HepG2 (cell line): ENCODE measurements around the gene SEMA3F. TPM values are rescaled to one million over a fixed set of nuclear protein-coding genes. Genes with fewer than 3 reads are reported as not detected.

Source experiments
- ARID5B ChIP-seq: IDR thresholded peaks from 2 replicates; pipeline ENCODE4 v1.4.0; 2020; ENCODE audit warnings: mild to moderate bottlenecking, missing genetic modification reagents
- CCAR2 ChIP-seq: fragments of 200-400 bp; formaldehyde crosslinking; optimal IDR thresholded peaks from 2 replicates; pipeline ENCODE3; 2018; ENCODE audit warnings: low read depth, mild to moderate bottlenecking, low read length, moderate library complexity
- DBP ChIP-seq: sonication (generic); formaldehyde crosslinking; IDR thresholded peaks from 2 replicates; pipeline ENCODE4 v1.4.0; 2020; ENCODE audit warnings: missing genetic modification reagents; ENCODE audit errors: not compliant biosample characterization
- HNRNPLL ChIP-seq: fragments of 200-400 bp; formaldehyde crosslinking; IDR thresholded peaks from 2 replicates; pipeline ENCODE4 v1.6.1; 2017; ENCODE audit warnings: mild to moderate bottlenecking, low read depth, low read length; ENCODE audit not compliant: poor library complexity, severe bottlenecking
- JUND ChIP-seq: sonication (generic); formaldehyde crosslinking; IDR thresholded peaks from 2 replicates; pipeline ENCODE4 v1.8.0; 2022; ENCODE audit warnings: mild to moderate bottlenecking, missing genetic modification reagents
- KLF13 ChIP-seq: sonication (generic); formaldehyde crosslinking; IDR thresholded peaks from 2 replicates; pipeline ENCODE4 v1.4.0; 2020; ENCODE audit warnings: mild to moderate bottlenecking, missing genetic modification reagents
- KLF6 ChIP-seq: IDR thresholded peaks from 2 replicates; pipeline ENCODE4 v1.8.0; 2016; ENCODE audit warnings: missing biosample characterization, missing genetic modification reagents
- MTA3 ChIP-seq: sonication (generic); formaldehyde crosslinking; IDR thresholded peaks from 2 replicates; pipeline ENCODE4 v1.4.0; 2020; ENCODE audit warnings: missing genetic modification reagents
- MYNN ChIP-seq: sonication (generic); formaldehyde crosslinking; IDR thresholded peaks from 2 replicates; pipeline ENCODE4 v1.4.0; 2020; ENCODE audit warnings: mild to moderate bottlenecking, low read depth, missing genetic modification reagents
- NFE2L2 ChIP-seq: fragments of 150-350 bp; IDR thresholded peaks from 2 replicates; pipeline ENCODE4 v1.6.1; 2014; ENCODE audit warnings: low read length
- REST ChIP-seq, 2 experiments: IDR thresholded peaks; 2 replicates each; pipeline ENCODE4 v1.6.1; 2011 to 2012; ENCODE audit warnings: low read length in 2 of 2, borderline replicate concordance in 1 of 2, low read depth in 1 of 2, mild to moderate bottlenecking in 1 of 2, moderate library complexity in 1 of 2
- RFXAP ChIP-seq: sonication (generic); formaldehyde crosslinking; IDR thresholded peaks from 2 replicates; pipeline ENCODE4 v1.4.0; 2020; ENCODE audit warnings: missing genetic modification reagents, borderline replicate concordance
- SP1 ChIP-seq, 2 experiments: fragments of 450-650 bp in 1 of 2; sonication (generic) in 1 of 2; formaldehyde crosslinking in 1 of 2; IDR thresholded peaks; 2 replicates each; pipeline versions ENCODE4 v1.4.0 to v1.6.1; 2016 to 2020; ENCODE audit warnings: missing genetic modification reagents in 1 of 2
- SSRP1 ChIP-seq: IDR thresholded peaks from 2 replicates; pipeline ENCODE4 v1.6.1; 2016; ENCODE audit warnings: control low read depth
- TRIM22 ChIP-seq: fragments of 450-650 bp; IDR thresholded peaks from 2 replicates; pipeline ENCODE4 v1.6.1; 2017
- ZBTB42 ChIP-seq: sonication (generic); formaldehyde crosslinking; IDR thresholded peaks from 2 replicates; pipeline ENCODE4 v1.5.0; 2020; ENCODE audit warnings: mild to moderate bottlenecking, missing genetic modification reagents
- ZBTB7A ChIP-seq: sonication (generic); formaldehyde crosslinking; IDR thresholded peaks from 2 replicates; pipeline ENCODE4 v1.8.0; 2022; ENCODE audit warnings: mild to moderate bottlenecking, missing genetic modification reagents
- ZNF496 ChIP-seq: sonication (generic); formaldehyde crosslinking; IDR thresholded peaks from 2 replicates; pipeline ENCODE4 v1.8.1; 2023; ENCODE audit warnings: mild to moderate bottlenecking, moderate library complexity, missing genetic modification reagents; ENCODE audit not compliant: insufficient replicate concordance
- ZNF816 ChIP-seq: sonication (generic); formaldehyde crosslinking; IDR thresholded peaks from 2 replicates; pipeline ENCODE4 v1.8.0; 2022; ENCODE audit warnings: missing genetic modification reagents, mild to moderate bottlenecking, borderline replicate concordance
- polyA plus RNA-seq, 8 experiments: library from polyadenylated mRNA; depleted of rRNA in 3 of 8; stranded (reverse) in 7 of 8; unstranded in 1 of 8; fragments of >200 nt; fragmentation: Illumina TruSeq in 4 of 8; extraction: Trizol in 4 of 8; gene quantifications; 2 replicates each; pipeline versions ENCODE4 v1.2.1 to v1.2.3, GENCODE V29; 2011 to 2016; ENCODE audit warnings: low read depth in 4 of 8, missing spikeins in 1 of 8, mixed read lengths in 1 of 8; ENCODE audit not compliant: insufficient read depth in 1 of 8
- total RNA-seq, 5 experiments: library from RNA; depleted of rRNA; stranded (reverse); fragments of >200 nt; fragmentation: Illumina TruSeq; extraction: Trizol; gene quantifications; 2 replicates each; pipeline ENCODE4 v1.2.3, GENCODE V29; 2016; ENCODE audit warnings: low read depth in 1 of 5

Gene SEMA3F
- total and polyA plus RNA-seq, 2 of the 13 experiments (the other 11 are each of a cell fraction or from before 2014, with no cell fraction given) = 7.6 to 17.2 TPM

- TF ChIP-seq ARID5B (CRISPR knock-in tag) = peak; percentile 38; the same call in 1 of the 2 replicates
- TF ChIP-seq HNRNPLL = no peak
- no peak for TF ChIP-seq SP1 (IDR thresholded peaks at IDR 0.05)
- peak; percentile 42; the same call in 1 of the 2 replicates for TF ChIP-seq SP1 (CRISPR knock-in tag; IDR thresholded peaks at IDR 0.05)
- 0 out of 2 replicates have a peak, but pooled peaks have one; percentile 10 for TF ChIP-seq RFXAP (CRISPR knock-in tag)
- no peak for TF ChIP-seq TRIM22
- no peak for TF ChIP-seq REST (IDR thresholded peaks at IDR 0.05; ENCODE audit: borderline replicate concordance in 1 of 2, low read depth in 1 of 2, low read length in 2 of 2)
- TF ChIP-seq DBP (CRISPR knock-in tag) = no peak
- TF ChIP-seq KLF6 (CRISPR knock-in tag) = 0 out of 2 replicates have a peak, but pooled peaks have one; percentile 25
- TF ChIP-seq SSRP1 (CRISPR knock-in tag) = no peak
- no peak for TF ChIP-seq NFE2L2
- TF ChIP-seq ZBTB7A (CRISPR knock-in tag) = 0 out of 2 replicates have a peak, but pooled peaks have one; percentile 27
- no peak for TF ChIP-seq ZNF816 (CRISPR knock-in tag)
- TF ChIP-seq JUND = no peak
- no peak for TF ChIP-seq MTA3 (CRISPR knock-in tag)
- no peak for TF ChIP-seq ZNF496
- no peak for TF ChIP-seq ZBTB42 (CRISPR knock-in tag)
- TF ChIP-seq KLF13 (CRISPR knock-in tag) = no peak
- TF ChIP-seq MYNN (CRISPR knock-in tag) = peak; percentile 61; the same call in 1 of the 2 replicates
- no peak for TF ChIP-seq CCAR2
Measured at GRCh38 chr3:50194128-50194902, 39.2 kb downstream of the SEMA3F start (continued).
